HFFc6 (cell line): ENCODE data around the gene SCP2. TPM values are rescaled to one million over a fixed set of nuclear protein-coding genes. Genes with fewer than 3 reads are reported as not detected.

Experiments used
- DNase-seq: peaks from one replicate; pipeline ENCODE4 v3.0.0-alpha.2; 2018
- H3K27ac Mint-ChIP-seq: 2 replicates; pipeline ENCODE4 v1.8.0; 2020; ENCODE audit warnings: mild to moderate bottlenecking, mixed read lengths
- H3K27me3 Mint-ChIP-seq: 2 replicates; pipeline ENCODE4 v1.8.0; 2021; ENCODE audit warnings: mild to moderate bottlenecking, moderate library complexity, mixed read lengths; ENCODE audit not compliant: insufficient read depth
- H3K36me3 Mint-ChIP-seq: 2 replicates; pipeline ENCODE4 v1.8.0; 2021; ENCODE audit warnings: low read depth, mixed read lengths
- H3K4me1 Mint-ChIP-seq: 2 replicates; pipeline ENCODE4 v1.8.0; 2020; ENCODE audit warnings: low read depth, mixed read lengths
- H3K4me3 Mint-ChIP-seq: 2 replicates; pipeline ENCODE4 v1.8.0; 2020; ENCODE audit warnings: mild to moderate bottlenecking, moderate library complexity, mixed read lengths
- H3K9me3 Mint-ChIP-seq: 2 replicates; pipeline ENCODE4 v1.8.0; 2020; ENCODE audit warnings: mild to moderate bottlenecking, mixed read lengths
- total RNA-seq, 6 experiments: library from RNA; stranded (reverse); fragmentation: NEBNext Ultra II Directional; extraction: Animal tissue kit (Norgen Biotek cat#: 25700); gene quantifications; 2 replicates in 1 of 6; 3 replicates in 5 of 6; pipeline ENCODE4 v1.2.3, GENCODE V29; 2021
- TF ChIP-seq, protein P1 (sequence below): fragments of 200-600 bp; sonication (generic); IDR thresholded peaks from 2 replicates; pipeline ENCODE4 v1.5.0; 2021; ENCODE audit warnings: antibody characterized with exemption, mild to moderate bottlenecking

SCP2 gene
- total RNA-seq, 6 experiments from 2014 or later = 122 to 159 (median 156) TPM

GRCh38 chr1:53063744-53064515 is 136.9 kb downstream of the SCP2 start:
- Mint-ChIP-seq H3K9me3 (no peaks in the 10 kb centered on the region), H3K27ac (no peak overlapping the region), H3K36me3 (no peaks in the 10 kb centered on the region), H3K4me1 (peaks cover 28% of the 10 kb centered on the region), H3K27me3 (peaks cover 4% of the 10 kb centered on the region; the same call in 1 of the 2 replicates), H3K4me3 (peak overlapping the region; percentile 65; the same call in 1 of the 2 replicates)
- TF ChIP-seq, protein P1, sequence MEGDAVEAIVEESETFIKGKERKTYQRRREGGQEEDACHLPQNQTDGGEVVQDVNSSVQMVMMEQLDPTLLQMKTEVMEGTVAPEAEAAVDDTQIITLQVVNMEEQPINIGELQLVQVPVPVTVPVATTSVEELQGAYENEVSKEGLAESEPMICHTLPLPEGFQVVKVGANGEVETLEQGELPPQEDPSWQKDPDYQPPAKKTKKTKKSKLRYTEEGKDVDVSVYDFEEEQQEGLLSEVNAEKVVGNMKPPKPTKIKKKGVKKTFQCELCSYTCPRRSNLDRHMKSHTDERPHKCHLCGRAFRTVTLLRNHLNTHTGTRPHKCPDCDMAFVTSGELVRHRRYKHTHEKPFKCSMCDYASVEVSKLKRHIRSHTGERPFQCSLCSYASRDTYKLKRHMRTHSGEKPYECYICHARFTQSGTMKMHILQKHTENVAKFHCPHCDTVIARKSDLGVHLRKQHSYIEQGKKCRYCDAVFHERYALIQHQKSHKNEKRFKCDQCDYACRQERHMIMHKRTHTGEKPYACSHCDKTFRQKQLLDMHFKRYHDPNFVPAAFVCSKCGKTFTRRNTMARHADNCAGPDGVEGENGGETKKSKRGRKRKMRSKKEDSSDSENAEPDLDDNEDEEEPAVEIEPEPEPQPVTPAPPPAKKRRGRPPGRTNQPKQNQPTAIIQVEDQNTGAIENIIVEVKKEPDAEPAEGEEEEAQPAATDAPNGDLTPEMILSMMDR = no peak
- no peak for DNase-seq

DNA sequence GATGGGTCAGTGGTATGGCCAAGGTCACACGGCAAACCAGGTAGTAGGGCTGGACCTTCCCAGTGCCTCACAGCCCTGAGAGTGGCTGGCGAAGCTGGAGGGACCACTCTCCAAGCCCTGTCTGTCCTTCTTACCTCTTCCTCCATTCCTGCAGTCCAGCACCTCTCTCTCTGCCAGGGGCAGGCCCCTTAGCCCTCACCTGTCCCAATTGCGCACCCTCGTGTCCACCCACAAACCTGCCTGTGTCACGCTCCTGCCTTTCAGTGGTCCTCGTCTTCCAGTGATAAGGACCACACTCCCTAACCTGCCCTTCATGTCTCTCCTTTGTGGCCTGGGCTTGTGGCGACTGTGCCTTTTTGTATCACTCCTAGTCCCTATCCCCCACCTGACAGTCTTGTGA is 138.3 kb downstream of the SCP2 start:
- Mint-ChIP-seq H3K27me3 (peaks cover 4% of the 10 kb centered on the region; the same call in 1 of the 2 replicates), H3K36me3 (no peaks in the 10 kb centered on the region), H3K4me1 (peaks cover 18% of the 10 kb centered on the region), H3K4me3 (no peak overlapping the region), H3K27ac (no peak overlapping the region), H3K9me3 (no peaks in the 10 kb centered on the region)
- TF ChIP-seq, protein P1 = no peak
- no peak for DNase-seq

- Mint-ChIP-seq H3K9me3 (no peaks in the 10 kb centered on the region), H3K4me1 (peaks cover 7% of the 10 kb centered on the region), H3K4me3 (no peak overlapping the region), H3K27ac (no peak overlapping the region), H3K36me3 (no peaks in the 10 kb centered on the region), H3K27me3 (peaks cover 7% of the 10 kb centered on the region; the same call in 1 of the 2 replicates)
- DNase-seq = no peak
- TF ChIP-seq, protein P1 = no peak
Observed at GRCh38 chr1:53066488-53066887, 139.4 kb downstream of the SCP2 start.

DNA sequence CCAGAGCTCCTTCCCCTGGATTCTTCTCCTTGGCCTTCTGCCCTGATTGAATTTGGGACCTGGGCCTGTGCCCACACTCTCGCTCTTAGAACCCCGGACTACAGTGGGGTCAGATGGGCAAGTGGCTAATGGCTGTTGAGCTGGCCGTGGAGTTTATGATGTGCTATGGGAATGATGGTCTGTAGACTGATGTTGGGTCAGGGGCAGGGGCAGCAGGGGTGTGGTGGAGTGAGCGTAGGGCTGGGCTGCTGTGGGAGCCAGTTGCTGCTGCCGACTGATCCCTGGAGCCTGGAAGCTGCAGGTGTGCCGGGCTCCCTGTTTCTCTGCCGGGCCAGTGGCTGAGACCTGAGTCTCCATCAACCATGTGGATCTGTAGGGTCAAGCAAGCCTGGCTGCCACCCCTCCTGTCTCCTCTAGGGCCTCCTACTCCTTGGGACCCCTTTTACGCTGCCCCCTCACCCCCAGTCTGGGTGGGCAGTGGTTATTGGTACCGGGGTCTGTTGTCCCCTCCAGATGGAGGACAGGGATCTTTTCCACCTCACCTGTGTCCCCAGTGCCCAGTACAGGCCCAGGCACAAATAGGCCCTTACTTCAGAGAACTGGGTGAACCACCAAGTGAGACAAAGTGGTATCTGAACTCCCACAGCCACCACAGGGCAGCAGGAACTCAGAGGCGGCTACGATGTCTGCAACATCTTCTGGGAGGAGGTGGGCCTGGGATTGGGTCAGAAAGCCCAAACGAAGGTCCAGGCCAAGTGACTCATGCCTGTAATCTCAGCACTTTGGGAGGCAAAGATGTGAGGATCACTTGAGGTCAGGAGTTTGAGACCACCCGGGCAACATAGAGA is 140.0 kb downstream of the SCP2 start:
- Mint-ChIP-seq H3K4me1 (peaks cover 6% of the 10 kb centered on the region; the same call in 1 of the 2 replicates), H3K36me3 (no peaks in the 10 kb centered on the region), H3K9me3 (no peaks in the 10 kb centered on the region), H3K27me3 (peaks cover 7% of the 10 kb centered on the region; the same call in 1 of the 2 replicates), H3K4me3 (no peak overlapping the region), H3K27ac (no peak overlapping the region)
- TF ChIP-seq, protein P1 = no peak
- no peak for DNase-seq

DNA sequence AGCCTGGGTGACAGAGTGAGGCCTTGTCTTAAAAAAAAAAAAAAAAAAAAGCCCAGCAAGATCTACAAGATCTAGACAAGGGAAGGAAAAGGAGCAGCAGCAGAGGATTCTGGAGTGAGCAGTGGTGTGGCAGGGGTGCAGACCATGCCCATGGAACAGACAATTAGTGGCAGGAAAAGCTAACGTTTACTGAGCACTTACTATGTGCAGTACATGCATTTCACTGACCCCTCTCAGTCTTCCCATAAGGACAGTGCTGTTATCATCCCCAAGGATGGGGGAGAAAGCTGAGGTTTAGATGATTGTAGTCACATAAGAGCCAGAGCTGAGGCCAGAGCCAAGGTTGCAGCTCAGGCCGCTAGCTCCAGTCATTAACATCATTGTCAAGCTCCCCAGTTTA is 140.8 kb downstream of the SCP2 start:
- H3K27ac Mint-ChIP-seq = no peak overlapping the region
- no peak overlapping the region for H3K4me3 Mint-ChIP-seq
- H3K9me3 Mint-ChIP-seq = no peaks in the 10 kb centered on the region
- H3K4me1 Mint-ChIP-seq = peaks cover 6% of the 10 kb centered on the region; the same call in 1 of the 2 replicates
- DNase-seq = no peak
- TF ChIP-seq, protein P1 = no peak
- peaks cover 10% of the 10 kb centered on the region; the same call in 1 of the 2 replicates for H3K27me3 Mint-ChIP-seq
- H3K36me3 Mint-ChIP-seq = no peaks in the 10 kb centered on the region
